ENCODE results near the gene TM4SF4.
"Not testable (repeated sequence)": the region's sequence is repeated elsewhere in the genome, so short reads cannot be mapped to it uniquely, and the experiment has no call there.

TM4SF4 gene, protein sequence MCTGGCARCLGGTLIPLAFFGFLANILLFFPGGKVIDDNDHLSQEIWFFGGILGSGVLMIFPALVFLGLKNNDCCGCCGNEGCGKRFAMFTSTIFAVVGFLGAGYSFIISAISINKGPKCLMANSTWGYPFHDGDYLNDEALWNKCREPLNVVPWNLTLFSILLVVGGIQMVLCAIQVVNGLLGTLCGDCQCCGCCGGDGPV

DNA sequence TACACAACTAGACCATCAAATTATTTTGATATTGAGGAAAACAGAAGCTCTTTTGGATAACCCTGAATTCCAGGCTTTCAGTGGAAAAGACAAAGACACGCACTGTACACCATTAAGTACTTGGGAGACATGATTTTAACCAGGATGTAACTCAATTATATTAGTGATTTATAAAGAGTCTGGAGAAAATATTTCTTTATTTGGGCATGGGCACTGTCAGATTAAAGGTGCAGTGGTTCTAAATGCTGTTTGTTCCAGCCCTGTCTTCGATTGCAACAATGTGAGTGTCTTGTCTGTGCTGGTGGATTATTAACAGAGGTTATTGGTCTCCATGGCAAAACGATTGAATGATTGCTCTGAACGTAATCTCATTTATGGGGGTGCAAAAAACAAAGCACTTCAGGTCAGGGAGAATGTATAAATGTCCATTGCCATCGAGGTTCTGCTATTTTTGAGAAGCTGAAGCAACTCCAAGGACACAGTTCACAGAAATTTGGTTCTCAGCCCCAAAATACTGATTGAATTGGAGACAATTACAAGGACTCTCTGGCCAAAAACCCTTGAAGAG is at the start of gene TM4SF4:
TSS of gene TM4SF4 (plus strand) at position 448 of the 568 bp plus-strand sequence. CDS start 181 bp downstream, outside the sequence.
- no peak for DNase-seq

DNA sequence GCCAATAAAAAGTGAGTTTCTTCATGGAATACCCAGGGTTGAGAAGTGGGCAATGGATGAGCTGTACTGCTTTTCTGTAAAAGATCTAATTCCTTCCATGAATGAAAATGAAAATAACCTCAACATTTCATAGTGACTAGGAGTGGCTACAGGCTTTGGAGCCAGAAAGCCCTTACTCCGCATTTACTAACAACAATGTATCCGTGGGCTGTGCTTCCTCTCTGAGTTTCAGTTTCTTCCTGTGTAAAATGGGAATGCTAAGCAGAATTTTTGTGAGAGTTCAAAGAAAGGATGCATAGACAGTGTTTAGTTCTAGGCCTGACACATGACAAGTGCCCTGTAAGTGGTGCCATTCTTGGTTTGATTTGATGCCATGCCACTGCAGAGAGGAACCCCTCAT is 49.6 kb upstream of the TM4SF4 start:
- no peak for DNase-seq

DNA sequence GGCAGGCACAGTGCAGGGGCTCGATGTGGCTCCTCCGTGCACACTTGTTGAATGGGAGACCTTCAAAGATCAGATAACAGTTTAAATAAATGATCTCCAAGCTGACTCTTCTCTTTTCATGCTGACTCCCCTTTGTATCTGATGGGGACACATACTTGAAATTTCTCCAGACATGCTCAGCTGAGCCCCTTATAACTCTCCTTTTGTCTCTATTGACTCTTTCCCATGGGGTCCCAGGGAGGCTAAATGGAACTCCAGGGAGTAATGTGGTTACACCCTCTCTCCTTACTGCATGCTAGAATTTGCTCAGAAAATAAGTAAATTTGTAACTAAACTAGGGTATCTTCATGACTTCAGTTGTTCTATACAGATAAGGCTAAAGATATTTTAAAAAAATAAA is 48.2 kb upstream of the TM4SF4 start:
- DNase-seq = no peak

DNA sequence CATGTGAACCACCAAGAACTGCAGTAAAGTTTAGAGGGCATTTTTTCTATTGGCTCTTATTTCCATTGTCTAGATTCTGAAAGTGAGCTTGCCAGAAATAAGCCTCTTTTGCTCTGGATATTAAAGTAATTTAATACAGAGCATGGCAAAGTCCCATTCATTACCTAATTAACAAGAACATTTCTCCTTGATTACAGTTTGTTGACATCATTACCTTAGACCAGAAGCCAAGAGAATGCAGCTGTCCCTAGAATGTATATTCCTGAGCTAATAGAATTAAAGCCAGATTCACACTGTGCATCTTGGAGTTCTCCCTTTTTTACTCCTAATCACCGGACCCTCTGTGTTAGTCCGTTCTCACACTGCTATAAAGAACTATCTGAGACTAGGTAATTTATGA is 46.4 kb upstream of the TM4SF4 start:
- no peak for DNase-seq

DNA sequence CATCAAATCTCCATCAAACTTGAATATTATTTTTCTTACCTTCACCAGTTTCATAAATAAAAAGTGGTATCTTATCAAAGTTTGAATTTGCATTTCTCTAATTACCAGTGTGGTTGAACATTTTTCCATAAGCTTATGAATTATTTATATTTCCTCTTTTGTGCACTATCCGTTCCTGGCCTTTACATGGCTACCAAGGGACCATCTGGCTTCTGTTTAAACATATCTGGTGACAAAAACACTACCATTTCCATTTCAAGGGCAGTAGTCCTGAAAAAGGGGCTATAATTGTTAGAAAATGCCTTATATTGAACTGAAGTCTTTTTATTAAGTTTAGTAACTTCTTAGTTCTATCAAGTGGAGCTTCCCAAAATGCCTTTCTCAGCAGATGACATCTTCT is 44.3 kb upstream of the TM4SF4 start:
- DNase-seq = no peak

DNA sequence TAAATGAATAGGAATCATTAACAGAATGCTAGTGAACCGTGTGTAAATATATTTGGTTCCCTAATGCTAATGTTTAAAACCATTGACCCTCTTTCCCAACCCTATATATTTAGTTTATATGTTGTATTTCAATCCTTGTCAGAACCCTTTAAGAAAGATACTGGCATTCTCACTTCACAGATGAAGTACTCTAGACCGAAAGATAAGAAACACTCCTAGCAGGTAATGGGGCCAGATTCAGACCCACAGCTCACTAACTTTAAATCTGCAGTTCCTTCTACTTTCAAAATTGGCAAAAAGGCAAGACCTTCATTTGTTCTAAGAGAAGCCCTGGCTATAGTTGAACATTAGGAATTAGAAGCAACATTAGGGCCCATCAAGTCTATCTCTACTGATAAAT is 42.3 kb upstream of the TM4SF4 start:
- no peak for DNase-seq

DNA sequence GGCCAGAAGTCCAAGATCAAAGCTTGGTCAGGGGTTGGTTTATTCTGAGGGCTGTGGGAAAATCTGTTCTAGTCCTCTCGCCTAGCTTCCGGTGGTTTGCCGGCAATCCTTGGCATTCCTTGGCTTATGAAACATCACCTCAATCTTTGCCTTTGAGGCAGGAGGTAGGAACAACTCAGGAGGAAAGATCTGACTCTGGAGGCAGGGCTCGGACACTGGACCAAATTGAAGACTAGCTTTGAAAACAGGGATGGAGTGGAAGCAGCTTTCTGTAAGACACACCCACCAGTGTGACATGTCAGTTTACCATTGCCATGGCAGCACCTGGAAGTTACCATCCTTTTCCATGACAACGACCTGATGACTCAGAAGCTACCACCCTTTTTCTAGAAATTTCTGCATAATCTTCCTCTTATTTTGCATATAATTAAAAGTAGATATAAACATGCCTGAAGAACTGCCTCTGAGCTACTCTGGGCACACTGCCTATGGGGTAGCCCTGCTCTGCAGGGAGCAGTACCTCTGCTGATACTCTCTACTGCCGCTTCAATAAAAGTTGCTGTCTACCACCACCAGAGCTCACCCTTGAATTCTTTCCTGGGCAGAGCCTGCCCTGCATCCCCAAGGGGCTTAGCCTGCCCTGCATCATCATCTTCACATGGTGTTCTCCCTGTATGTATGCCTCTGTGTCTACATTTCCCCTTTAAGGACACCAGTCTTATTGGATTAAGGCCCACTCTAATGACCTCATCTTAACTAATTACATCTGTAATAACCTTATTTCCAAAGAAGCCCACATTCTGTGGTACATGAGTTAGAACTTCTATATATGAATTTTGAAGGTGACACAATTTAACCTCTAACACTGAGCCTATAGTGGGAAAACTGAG is 38.3 kb upstream of the TM4SF4 start:
- no peak for DNase-seq

DNA sequence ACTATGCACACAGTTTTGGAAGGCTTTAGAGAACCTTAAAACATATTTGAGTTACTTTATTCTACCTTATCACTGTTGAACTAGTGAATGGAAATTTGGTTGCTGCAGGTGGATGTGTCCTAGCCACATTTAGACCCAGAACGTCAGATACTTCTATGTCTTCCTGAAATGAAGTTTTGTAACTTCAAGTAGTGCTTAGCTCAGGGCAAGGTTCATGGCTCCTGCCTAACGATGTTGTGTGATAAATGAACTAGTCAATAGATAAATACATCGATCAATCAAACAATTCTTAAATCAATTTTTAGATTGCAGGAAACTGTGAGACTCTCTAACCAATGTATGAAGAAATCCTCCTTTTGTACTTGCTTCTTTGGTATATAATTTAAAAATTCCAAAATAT is 37.2 kb upstream of the TM4SF4 start:
- DNase-seq = no peak

DNA sequence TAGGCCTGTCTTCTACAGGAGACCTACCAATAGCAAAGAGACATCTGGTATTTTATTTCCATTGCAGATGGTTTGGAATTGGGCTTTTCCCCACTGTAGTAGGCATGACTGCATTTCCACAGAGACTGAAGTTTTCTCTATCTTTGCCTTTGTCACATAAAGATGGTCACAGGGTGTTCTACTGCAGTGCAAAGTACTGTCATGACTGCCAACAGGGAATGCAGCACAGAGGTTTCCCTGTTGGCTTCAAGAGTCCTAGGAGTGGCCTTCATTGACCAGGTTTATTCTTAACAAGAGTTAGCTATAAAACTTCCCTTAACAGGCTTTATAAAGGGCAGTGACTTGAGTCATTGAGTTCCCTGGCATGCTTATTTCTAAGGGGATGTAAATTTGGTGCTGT is 36.8 kb upstream of the TM4SF4 start:
- DNase-seq = no peak

DNA sequence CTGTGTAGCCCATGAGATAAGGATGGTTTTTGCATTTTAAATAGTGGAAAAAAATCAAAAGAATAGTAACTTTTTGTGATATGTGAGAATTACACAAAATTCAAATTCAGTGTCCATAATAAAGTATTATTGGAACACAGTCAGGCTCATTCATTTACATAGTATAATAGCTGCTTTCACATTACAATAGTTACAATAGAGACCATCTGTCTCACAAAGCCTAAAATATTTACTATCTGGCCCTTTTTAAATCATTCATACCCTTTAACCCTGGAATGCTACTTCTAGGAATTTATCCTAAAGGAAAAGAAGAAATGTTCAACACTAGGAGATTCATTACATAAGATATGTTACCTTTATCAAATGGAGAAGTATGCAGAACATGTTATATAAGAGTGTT is 35.5 kb upstream of the TM4SF4 start:
- no peak for DNase-seq

DNA sequence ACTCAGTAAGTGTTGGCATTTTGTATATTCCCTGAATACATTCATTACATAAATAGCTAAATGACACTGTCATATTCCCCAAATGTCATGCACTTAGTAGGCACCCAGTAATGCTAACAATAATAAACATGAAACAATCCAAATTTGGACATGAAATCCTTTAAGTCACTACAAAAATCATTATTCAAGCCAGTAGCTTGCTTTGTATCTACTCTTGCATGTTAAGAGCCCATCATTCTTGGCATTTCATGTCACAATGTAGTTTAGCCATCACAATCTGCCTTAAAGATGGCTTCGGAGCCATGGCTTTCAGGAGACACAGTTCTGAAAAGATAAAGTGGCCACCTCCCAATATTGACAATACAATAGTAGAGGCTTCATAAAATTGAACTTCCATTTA is 32.9 kb upstream of the TM4SF4 start:
- DNase-seq = no peak

DNA sequence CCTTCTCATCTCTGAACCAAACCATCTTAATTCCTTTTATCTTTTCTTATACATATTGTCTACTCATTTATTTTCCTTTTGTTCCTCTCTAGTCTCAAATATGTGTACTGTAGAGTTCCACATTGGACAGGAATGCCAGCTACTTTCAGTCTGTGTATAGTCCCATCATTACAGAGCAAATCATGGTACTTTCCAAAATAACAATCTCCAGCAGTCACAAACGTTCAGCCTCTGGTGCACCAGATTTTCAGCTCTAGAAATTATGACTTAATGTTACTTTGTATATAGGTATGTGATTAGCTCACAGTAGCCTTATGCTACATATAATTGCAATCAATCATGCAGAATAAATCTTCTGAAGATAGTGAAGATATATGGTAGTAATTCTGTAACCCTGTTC is 32.5 kb upstream of the TM4SF4 start:
- DNase-seq = no peak

DNA sequence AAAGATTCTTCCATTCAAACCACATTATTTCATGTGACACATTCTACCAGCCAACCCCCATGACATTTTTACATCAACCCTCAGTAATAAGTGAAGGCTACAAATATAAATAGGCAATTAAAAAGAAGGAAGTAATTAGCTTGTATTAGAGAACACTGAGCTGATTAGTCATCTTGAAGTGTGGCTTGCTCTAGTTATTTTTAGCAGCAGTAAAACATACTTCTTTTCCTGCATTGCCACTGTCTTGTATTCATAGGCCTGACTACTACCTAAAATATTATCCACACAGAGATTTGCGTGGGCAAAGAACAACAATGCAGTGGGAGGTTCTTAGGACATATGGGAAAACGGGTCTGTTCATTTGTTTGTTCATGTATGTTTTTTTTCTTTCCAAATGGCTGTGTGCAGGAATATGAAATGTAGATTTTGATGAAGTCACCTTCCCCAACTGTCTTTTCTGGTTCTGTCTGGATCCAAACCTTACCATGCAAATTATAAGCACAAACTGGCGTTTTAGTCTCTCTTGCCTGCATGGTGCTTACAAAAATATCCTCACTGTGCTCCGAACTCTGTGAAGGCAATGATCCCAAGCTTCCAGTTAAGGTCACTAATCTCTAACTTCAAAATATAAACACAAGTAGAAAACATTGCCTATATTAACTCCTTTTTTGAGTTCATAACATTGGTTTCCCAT is 31.5 kb upstream of the TM4SF4 start:
- DNase-seq = no peak

DNA sequence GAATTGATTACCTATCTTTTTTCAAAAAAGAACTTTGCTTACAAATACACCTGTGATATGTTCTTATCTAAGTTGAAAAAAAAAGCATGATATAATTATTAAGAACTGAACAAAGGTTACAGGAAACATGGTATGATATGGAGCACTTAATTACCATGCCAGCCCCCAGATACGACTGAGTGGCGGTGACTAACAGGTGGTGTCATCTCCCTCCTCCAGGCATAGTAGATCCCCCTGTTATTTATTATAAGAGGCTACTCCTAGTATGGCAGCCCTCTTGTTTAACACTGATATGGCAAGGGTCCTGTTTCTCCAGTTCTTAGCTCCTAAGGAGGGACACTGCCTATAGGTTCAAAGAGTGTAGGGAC is 31.0 kb upstream of the TM4SF4 start:
- DNase-seq = no peak

DNA sequence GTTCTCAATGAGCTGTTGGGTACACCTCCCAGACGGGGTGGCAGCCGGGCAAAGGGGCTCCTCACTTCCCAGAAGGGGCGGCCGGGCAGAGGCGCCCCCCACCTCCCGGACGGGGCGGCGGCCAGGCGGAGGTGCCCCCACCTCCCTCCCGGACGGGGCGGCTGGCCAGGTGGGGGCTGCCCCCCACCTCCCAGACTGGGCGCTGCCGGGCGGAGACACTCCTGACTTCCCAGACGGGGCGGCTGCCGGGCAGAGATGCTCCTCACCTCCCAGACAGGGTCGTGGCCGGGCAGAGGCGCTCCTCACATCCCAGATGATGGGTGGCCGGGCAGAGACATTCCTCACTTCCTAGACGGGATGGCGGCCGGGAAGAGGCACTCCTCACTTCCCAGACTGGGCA is 29.6 kb upstream of the TM4SF4 start:
- not testable (repeated sequence) for DNase-seq

DNA sequence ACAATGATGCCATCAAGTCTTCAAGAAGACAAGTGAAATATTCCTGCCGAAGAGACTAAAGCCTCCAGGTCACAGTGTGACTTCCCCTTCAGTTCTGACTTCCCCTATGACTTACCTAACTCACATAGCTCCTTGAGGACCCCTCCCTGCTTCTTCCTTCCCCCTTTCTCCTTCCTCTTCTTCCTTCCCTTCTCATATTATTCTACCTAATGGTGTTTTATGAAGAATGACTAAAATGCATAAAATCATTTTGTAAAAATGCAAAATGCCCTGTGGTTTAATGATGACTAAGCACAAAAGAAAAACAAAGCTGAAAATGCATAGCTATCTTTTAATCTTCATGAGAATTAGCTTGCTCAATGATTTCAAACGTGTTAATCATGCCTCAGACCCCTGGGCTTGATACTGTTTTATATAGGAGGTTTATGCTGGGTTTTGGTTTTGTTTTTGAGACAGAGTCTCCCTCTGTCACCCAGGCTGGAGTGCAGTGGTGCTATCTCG is 26.1 kb upstream of the TM4SF4 start:
- peak; percentile 26 for DNase-seq

DNA sequence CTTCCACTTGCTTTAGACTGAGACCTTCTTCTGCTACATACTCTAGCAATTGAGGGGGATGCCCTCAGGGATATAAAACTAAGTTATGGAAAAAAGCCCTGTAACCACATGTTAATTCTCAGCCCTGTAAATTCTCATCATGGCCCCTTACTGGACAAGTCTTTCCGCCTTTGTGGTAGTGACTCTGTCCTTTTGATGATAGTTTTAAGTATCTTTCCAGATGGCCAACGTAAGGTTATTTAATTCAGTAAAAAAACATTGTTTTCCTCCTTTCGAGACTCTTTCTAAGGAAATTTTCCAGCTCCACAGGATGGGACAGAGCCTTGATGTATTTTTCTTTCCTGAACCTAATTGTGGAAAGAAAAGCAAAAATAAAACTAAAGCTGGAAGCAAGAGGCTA is 25.3 kb upstream of the TM4SF4 start:
- no peak for DNase-seq

DNA sequence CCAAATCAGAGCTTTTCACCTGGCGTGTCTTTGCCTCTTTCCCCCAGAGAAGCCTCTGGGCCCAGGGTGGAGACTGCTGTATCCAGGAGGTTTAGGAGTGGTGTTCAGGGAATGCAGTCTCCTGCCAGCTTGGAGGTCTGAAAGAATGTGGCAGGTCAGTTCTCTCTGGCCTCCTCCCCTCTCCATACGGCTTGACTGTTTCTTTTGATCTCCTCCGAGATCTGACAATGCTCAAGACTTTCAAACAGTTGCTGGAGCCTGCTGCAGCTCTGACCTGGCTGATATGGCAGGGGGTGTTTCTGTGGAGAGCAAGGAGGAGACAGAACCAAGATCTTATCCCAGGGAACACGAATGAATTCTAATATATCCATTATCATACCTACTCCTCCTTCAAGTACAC is 24.7 kb upstream of the TM4SF4 start:
- no peak for DNase-seq

DNA sequence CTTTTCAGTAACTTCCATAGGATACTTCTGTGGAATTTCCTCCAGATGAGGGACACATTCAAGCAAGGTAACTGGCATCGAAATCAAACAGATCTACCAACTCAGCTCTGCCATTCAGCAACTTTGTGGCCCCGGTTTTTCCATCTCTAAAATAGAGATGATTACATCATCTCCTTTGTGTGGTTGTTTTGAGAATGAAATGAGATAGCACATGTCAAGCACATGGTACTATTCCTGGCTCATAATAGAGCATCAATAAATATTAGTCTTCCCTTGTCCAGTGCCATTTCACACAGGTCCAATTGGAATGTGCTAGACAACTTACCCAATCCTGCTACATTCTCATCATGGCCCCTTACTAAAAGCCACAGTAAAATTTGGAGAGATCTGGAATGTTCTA is 24.2 kb upstream of the TM4SF4 start:
- DNase-seq = no peak

DNA sequence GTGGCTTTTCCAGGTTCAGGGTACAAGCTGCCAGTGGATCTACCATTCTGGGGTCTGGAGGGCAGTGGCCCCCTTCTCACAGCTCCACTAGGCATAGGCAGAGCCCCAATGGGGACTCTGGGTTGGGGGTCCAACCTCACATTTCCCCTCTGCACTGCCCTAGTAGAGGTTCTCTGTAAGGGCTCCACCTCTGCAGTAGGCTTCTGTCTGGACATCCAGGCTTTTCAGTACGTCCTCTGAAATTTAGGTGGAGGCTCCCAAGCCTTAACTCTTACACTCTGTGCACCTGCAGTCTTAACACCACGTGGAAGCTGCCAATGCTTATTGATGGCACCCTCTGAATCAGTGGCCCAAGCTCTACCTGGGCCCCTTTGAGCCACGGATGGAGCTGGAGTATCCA is 22.5 kb upstream of the TM4SF4 start:
- no peak for DNase-seq

DNA sequence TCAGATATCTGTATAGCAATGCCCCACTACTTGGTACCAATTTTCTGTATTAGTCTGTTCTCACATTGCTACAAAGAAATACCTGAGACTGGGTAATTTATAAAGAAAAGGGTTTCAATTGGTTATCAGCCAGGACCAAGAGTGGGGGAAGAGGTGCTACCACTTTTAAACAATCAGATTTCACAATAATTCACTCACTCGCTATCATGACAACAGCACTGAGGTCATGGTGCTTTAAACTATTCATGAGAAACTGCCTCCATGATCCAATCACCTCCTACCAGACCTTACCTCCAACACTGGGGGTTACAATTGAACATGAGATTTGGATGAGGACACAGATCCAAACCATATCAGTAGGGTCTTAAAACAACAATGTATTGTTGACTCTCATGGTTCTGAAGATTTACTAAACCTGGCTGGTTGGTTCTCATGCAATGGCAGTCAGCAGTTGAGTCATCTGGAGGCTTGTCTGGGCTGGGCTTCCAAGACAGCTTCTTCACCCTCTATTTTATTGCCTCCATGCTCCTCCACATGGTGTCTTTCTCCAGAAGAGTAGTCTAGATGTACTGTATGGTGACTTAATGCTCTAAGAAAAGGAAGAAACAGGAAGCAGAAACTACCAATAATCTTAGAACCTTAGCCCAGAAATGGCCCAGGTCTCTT is 21.2 kb upstream of the TM4SF4 start:
- DNase-seq = no peak

DNA sequence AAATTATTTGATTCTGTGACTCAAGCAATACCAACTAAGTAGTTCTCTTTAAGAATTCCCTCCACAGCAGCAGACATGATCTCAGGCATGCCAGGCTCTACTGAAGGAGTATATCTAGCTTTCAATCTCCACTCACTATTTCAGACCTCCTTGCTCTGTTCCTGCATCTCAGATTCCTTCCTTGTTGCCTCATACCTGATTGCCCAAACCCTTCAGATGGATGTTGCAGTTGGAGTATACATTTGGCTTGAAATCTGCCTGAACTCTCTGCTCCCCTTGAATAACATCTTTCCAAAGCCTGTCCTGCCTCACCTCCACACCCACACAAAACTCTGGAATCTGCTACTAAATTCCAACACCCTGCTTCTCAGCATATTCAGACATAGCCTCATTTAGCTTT is 19.8 kb upstream of the TM4SF4 start:
- no peak for DNase-seq

DNA sequence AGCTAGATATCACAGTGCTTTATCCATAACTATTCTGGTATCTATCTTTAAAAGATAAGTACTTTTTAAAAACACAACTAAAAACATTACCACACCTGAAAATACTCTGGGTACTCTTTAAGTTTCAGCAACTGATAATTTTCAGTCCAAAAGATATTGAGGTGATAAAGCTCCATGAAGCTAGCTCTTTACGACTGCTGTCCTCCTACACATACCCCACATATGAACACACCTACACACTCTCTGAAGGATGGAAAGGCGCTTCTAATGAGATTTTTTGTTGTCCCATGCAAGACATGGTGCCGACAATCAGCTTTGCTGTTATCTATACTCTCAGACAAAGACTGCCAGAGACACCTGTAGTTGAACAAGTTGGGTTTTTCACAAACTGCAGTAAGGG is 19.1 kb upstream of the TM4SF4 start:
- no peak for DNase-seq

Data from OCI-M1 (cell line).